HCT116 (cell line): ENCODE data around the gene CNTNAP2.

Experiments
- EGR1 ChIP-seq: IDR thresholded peaks from 2 replicates; pipeline ENCODE4 v1.6.1; 2012; ENCODE audit warnings: low read depth
- EZH2 ChIP-seq: fragments of 200-600 bp; sonication (generic); IDR thresholded peaks from 2 replicates; pipeline ENCODE4 v1.6.1; 2017; ENCODE audit warnings: antibody characterized with exemption, mixed run types
- POLR2A ChIP-seq: IDR thresholded peaks from 2 replicates; pipeline ENCODE4 v1.7.0; 2011; ENCODE audit warnings: borderline replicate concordance; ENCODE audit not compliant: insufficient read depth, insufficient read length; ENCODE audit errors: extremely low read depth
- POLR2AphosphoS5 ChIP-seq: IDR thresholded peaks from 2 replicates; pipeline ENCODE4 v1.6.1; 2011; ENCODE audit warnings: mild to moderate bottlenecking, low read depth, low read length, moderate library complexity
- YY1 ChIP-seq: IDR thresholded peaks from 2 replicates; pipeline ENCODE4 v1.6.1; 2011; ENCODE audit warnings: low read length, low read depth, moderate library complexity, mild to moderate bottlenecking; ENCODE audit not compliant: insufficient replicate concordance; ENCODE audit errors: extremely low read depth
- ZNF274 ChIP-seq: fragments of 200-500 bp; sonication (Bioruptor generic); IDR thresholded peaks from 2 replicates; pipeline ENCODE4 v1.6.1; 2014; ENCODE audit warnings: mild to moderate bottlenecking, low read depth, low read length, inconsistent platforms
- TF ChIP-seq, protein P1 (sequence below): IDR thresholded peaks from 2 replicates; pipeline ENCODE4 v1.6.1; 2011; ENCODE audit warnings: mild to moderate bottlenecking, low read length, moderate library complexity; ENCODE audit not compliant: insufficient replicate concordance; ENCODE audit errors: extremely low read depth
- TF ChIP-seq, protein P2 (sequence below), 3 experiments: fragments of 200-600 bp in 1 of 3; sonication (generic) in 1 of 3; IDR thresholded peaks in 2 of 3; conservative IDR thresholded peaks in 1 of 3; 2 replicates each; pipeline ENCODE4 v1.5.1; 2012 to 2017; ENCODE audit warnings: low read depth in 2 of 3, low read length in 2 of 3, antibody characterized with exemption in 1 of 3, borderline replicate concordance in 1 of 3, control low read depth in 1 of 3, mild to moderate bottlenecking in 1 of 3, mixed read lengths in 1 of 3, mixed run types in 1 of 3, moderate library complexity in 1 of 3; ENCODE audit not compliant: insufficient read depth in 1 of 3

DNA sequence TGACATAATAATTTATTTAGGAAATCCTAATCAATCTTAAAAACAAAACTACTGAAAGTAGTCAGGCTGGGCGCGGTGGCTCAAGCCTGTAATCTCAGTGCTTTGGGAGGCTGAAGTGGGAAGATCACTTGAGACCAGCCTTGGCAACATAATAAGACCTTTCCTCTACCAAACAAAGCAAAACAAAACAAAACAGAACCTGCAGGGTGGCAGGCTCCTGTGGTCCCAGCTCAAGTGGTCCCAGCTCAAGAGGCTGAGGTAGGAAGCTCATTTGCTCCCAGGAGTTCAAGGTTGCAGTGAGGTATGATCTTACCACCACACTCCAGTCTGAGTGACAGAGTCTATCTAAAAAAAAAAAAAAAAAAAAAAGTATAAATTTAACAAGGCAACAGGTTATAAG, 748.0 kb downstream of the CNTNAP2 start:
- TF ChIP-seq POLR2AphosphoS5 = no peak
- no peak for TF ChIP-seq EZH2
- TF ChIP-seq EGR1 = no peak
- TF ChIP-seq, protein P1, sequence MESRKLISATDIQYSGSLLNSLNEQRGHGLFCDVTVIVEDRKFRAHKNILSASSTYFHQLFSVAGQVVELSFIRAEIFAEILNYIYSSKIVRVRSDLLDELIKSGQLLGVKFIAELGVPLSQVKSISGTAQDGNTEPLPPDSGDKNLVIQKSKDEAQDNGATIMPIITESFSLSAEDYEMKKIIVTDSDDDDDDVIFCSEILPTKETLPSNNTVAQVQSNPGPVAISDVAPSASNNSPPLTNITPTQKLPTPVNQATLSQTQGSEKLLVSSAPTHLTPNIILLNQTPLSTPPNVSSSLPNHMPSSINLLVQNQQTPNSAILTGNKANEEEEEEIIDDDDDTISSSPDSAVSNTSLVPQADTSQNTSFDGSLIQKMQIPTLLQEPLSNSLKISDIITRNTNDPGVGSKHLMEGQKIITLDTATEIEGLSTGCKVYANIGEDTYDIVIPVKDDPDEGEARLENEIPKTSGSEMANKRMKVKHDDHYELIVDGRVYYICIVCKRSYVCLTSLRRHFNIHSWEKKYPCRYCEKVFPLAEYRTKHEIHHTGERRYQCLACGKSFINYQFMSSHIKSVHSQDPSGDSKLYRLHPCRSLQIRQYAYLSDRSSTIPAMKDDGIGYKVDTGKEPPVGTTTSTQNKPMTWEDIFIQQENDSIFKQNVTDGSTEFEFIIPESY = no peak
- TF ChIP-seq ZNF274 = no peak
- TF ChIP-seq, protein P2, sequence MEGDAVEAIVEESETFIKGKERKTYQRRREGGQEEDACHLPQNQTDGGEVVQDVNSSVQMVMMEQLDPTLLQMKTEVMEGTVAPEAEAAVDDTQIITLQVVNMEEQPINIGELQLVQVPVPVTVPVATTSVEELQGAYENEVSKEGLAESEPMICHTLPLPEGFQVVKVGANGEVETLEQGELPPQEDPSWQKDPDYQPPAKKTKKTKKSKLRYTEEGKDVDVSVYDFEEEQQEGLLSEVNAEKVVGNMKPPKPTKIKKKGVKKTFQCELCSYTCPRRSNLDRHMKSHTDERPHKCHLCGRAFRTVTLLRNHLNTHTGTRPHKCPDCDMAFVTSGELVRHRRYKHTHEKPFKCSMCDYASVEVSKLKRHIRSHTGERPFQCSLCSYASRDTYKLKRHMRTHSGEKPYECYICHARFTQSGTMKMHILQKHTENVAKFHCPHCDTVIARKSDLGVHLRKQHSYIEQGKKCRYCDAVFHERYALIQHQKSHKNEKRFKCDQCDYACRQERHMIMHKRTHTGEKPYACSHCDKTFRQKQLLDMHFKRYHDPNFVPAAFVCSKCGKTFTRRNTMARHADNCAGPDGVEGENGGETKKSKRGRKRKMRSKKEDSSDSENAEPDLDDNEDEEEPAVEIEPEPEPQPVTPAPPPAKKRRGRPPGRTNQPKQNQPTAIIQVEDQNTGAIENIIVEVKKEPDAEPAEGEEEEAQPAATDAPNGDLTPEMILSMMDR (IDR thresholded peaks at IDR 0.05 in 2 of 3, conservative IDR thresholded peaks at IDR 0.05 in 1 of 3; ENCODE audit: borderline replicate concordance in 1 of 3, insufficient read depth in 1 of 3, low read depth in 2 of 3, low read length in 2 of 3) = no peak
- TF ChIP-seq POLR2A = no peak
- no peak for TF ChIP-seq YY1
